NOMO-1 (cell line): ENCODE measurements around the gene CCNDBP1.
A peak's percentile ranks its signal among the peaks of the same experiment; 100 is the strongest.
"Not testable (repeated sequence)": the region's sequence is repeated elsewhere in the genome, so short reads cannot be mapped to it uniquely, and the experiment has no call there.

Experiments used
- DNase-seq, 2 experiments: peaks; one replicate each; lab custom pipeline; 2025; ENCODE audit not compliant: unreplicated experiment in 2 of 2; lab: John Stamatoyannopoulos, UW

CCNDBP1 gene

GRCh38 chr15:43190178-43190577, 5.0 kb downstream of the CCNDBP1 start:
- DNase-seq = no peak

GRCh38 chr15:43193710-43194109, 8.5 kb downstream of the CCNDBP1 start:
- no peak for DNase-seq

DNA sequence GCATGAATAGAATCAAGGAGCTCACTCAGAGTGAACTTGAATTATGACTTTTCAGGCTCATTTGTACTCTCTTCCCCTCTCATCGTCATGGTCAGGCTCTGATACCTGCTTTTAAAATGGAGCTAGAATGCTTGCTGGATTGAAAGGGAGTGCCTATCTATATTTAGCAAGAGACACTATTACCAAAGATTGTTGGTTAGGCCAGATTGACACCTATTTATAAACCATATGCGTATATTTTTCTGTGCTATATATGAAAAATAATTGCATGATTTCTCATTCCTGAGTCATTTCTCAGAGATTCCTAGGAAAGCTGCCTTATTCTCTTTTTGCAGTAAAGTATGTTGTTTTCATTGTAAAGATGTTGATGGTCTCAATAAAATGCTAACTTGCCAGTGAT, 9.6 kb downstream of the CCNDBP1 start:
- no peak for DNase-seq

DNA sequence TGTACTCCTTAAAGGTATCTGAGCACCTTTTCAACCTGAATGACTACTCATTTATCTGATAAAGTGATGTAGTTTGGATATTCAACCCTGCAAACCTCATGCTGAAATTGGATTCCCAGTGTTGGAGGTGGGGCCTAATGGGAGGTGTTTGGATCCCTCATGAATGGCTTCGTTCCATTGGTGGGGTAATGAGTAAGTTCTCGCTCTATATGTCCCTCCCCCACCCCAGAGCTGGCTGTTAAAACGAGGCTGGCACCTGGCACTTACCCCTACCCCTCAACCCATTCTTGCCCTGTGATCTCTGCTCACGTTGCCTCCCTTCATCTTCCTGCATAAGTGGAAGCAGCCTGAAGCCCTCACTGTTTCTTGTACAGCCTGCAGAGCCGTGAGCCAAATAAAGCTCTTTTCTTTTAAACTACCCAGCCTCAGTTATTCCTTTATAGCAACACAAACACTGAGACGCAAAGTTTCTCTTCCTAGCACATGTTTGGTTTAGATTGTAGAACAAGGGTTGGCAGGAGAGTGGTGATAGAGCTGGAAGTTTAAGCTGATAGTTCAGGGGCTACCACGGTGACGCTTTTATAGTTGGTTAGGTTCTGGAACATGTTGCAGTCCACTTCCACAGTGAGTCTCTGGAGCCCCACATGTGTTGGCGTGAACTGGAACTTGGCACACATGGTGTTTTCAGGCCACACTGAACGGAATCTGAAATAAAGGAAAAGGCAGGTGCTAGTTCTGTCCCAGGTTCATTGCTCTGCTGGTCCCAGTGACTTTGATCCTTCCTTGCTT, 11.8 kb downstream of the CCNDBP1 start:
- no peak for DNase-seq

DNA sequence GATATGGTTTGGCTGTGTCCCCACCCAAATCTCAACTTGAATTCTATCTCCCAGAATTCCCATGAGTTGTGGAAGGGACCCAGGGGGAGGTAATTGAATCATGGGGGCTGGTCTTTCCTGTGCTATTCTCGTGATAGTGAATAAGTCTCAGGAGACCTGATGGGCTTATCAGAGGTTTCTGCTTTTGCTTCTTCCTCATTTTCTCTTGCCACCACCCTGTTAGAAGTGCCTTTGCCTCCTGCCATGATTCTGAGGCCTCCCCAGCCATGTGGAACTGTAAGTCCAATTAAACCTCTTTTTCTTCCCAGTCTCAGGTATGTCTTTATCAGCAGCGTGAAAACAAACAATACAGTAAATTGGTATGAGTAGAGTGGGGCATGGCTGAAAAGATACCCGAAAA, 12.6 kb downstream of the CCNDBP1 start:
- not testable (repeated sequence) for DNase-seq

GRCh38 chr15:43198556-43198955, 13.4 kb downstream of the CCNDBP1 start:
- DNase-seq = not testable (repeated sequence)

GRCh38 chr15:43198992-43199391, 13.8 kb downstream of the CCNDBP1 start:
- no peak for DNase-seq

GRCh38 chr15:43199945-43200488, 14.8 kb downstream of the CCNDBP1 start:
- DNase-seq = no peak

DNA sequence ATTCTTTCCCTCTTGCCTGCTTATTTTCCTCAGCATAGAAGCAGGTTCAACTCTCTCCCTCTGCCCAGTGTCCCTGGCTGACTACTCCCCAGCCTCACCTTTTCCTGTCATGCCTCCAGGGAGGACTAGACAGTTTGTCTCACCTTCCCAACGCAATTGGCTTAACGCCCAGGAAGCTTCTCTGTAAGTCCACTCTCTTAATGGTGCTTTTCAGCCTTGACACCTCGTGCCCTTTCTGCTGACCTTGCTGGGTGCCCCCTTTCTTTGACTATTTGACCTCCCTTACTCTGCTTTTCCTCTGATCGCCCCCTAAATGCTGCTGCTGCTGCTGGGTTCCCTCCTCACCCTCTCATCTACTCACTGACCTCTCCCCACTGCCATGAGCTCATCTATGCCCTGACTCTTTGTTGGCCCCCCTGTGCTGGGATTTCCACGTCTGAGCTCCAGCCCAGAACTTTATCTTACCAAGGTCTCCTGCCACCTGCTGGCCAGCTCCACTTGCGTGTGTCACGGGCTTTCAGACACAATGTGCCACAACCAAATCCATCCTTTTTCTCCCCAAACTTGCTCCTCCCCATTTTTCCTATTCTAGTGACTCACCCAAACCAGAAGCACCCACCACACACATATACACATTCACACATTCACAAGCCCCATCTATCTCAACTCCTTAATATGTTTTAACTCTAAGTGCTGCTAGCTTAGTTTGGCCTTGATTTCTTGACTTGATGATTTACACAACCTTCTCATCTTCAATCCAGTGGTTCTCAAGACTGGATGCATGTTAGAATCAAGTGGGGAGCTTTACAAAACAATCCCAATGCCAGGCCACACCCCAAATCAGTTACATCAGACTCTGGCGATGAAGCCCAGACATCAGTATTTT, 19.1 kb downstream of the CCNDBP1 start:
- DNase-seq = peak; percentile 20 to 26

- DNase-seq = no peak
Observed at GRCh38 chr15:43206054-43206453, 20.9 kb downstream of the CCNDBP1 start.

GRCh38 chr15:43207024-43207423, 21.8 kb downstream of the CCNDBP1 start:
- DNase-seq = no peak

DNA sequence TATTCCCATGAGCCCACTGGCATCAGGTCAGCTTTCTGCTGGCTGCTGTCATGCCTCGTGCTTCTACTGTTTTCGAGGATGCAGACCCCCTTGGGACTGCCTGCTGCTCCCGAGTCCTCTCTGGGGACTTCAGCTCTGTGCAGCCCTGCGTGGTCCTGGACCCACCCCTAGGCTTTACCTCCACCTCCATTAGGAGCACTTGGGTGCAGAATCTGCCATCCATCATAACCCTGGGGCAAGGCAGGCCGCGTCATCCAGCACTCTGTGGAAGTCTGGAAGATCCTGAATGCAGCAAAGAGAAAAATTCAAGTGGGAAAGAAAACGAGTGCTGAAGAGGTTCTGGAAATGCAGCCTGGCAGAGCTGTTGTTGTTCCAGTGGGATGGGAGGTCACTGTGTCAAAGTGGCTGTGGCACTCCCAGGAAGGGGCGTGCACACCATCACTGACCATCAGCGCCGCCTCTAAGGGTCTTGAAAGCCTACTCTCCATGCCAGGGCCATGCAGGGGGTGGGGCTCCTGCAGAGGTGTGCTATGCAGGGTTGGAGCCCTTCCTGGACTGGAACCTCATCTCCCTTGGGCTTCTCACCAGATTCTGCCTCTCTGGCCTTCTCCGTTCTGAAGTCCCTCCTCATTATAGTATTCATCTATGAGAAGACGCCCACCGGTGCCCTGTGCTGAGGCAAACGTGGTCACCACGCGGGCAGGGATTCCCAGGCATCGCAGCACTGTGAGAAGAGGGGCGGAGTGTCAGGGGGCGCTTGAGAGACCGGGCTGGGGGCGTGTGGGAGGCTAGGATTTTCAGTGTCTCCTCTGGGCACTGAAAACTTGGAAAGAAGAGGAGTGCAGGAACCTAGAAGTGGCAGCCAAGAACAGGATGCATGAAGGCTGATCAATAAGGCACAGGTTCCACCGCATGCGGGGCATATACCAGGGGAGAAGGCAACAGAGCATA, 23.1 kb downstream of the CCNDBP1 start:
- no peak for DNase-seq

GRCh38 chr15:43209059-43209824, 24.0 kb downstream of the CCNDBP1 start:
- DNase-seq = no peak

GRCh38 chr15:43210172-43210745, 25.1 kb downstream of the CCNDBP1 start:
- DNase-seq = no peak

DNA sequence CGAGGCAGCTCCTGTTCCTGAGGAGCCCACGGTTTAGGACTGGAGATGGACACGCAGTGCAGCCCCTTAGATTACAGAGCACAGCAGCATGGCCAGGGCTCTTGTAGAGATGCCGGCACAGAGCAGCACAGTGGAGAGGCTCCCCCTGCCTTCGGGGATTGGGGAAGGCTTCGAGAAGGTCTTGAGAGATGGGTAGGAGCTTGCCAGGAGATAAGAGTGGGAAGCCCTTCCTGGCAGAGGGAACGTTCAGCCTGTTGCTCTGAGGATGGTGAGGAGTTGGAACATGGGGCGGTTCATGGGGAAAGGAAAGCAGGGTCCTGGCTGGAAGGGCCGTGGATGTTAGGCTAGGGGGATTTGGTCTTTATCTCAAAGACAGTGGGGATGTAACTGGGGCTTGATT, 25.6 kb downstream of the CCNDBP1 start:
- no peak for DNase-seq

DNA sequence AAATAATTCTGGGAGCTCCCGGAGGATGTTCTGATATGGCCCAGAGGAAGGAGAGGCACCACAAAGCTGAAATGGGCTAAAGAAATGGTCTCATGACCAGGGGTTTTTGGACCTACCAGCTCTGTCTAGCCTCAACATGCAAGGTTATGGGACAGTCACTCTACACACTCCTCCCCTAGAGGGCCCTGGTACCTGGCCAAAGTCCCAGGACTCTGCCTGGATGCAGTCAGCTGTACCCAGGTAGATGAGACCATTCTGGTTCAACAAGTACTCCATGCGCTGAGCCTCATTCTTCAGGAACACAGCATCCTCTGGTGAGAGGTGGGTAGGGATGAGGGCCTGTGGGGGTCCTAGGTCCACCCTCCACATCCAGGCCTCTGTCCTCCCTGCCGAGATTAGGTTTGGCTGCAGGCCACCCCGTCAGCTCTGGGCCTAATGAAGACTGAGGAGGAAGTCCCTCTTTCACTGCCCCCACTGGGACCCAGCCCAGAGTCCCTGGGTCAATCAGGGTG, 26.1 kb downstream of the CCNDBP1 start:
- DNase-seq = no peak

GRCh38 chr15:43212299-43212698, 27.1 kb downstream of the CCNDBP1 start:
- DNase-seq = no peak

- no peak for DNase-seq
Observed at GRCh38 chr15:43212951-43213350, 27.7 kb downstream of the CCNDBP1 start.

DNA sequence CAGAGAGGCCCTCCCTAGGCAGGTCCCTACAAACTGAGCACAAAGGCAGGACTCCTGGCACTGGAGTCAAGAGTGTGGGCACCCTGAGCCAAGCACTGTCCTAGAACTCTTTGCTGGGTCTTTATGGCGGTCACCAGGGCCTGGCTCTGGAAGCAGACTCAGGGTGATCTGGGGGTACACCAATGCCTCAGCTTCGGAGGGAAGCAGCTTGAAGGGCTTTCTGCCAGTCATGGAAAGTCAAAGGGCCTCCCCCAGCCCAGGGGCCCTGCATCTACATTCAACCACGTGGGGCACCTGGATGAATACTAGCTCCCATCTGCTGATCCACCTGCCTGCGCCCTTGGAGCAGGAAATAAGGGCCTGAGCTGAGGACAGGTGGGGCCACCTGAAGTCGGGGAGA, 28.3 kb downstream of the CCNDBP1 start:
- DNase-seq = no peak
